ENCODE data around the gene KCNK16.

KCNK16 gene

GRCh38 chr6:39353698-39354315 is 31.3 kb upstream of the KCNK16 start:
- TF ChIP-seq ZFP3 (CRISPR knock-in tag; IDR thresholded peaks at IDR 0.05) (no peak), BACH2 (CRISPR knock-in tag; IDR thresholded peaks at IDR 0.05; ENCODE audit: borderline replicate concordance) (no peak), ZC3H10 (CRISPR knock-in tag; IDR thresholded peaks at IDR 0.05) (no peak), TSHZ2 (CRISPR knock-in tag; IDR thresholded peaks at IDR 0.05) (no peak), PATZ1 (CRISPR knock-in tag; IDR thresholded peaks at IDR 0.05; ENCODE audit: borderline replicate concordance) (no peak), TCF4 (CRISPR knock-in tag; IDR thresholded peaks at IDR 0.05; ENCODE audit: borderline replicate concordance) (no peak), TOX (CRISPR knock-in tag; IDR thresholded peaks at IDR 0.05; ENCODE audit: borderline replicate concordance) (no peak), SNAI2 (CRISPR knock-in tag; IDR thresholded peaks at IDR 0.05) (no peak), OSR1 (CRISPR knock-in tag; IDR thresholded peaks at IDR 0.05) (no peak), ZNF8 (CRISPR knock-in tag; IDR thresholded peaks at IDR 0.05) (no peak), ISL1 (CRISPR knock-in tag; IDR thresholded peaks at IDR 0.05) (no peak), CSDC2 (CRISPR knock-in tag; IDR thresholded peaks at IDR 0.05) (no peak), ZFP30 (CRISPR knock-in tag; IDR thresholded peaks at IDR 0.05) (no peak), ZNF565 (CRISPR knock-in tag; conservative IDR thresholded peaks at IDR 0.05; ENCODE audit: low read depth) (no peak), PPARA (CRISPR knock-in tag; IDR thresholded peaks at IDR 0.05; ENCODE audit: borderline replicate concordance) (no peak)
- TF ChIP-seq, protein P1, sequence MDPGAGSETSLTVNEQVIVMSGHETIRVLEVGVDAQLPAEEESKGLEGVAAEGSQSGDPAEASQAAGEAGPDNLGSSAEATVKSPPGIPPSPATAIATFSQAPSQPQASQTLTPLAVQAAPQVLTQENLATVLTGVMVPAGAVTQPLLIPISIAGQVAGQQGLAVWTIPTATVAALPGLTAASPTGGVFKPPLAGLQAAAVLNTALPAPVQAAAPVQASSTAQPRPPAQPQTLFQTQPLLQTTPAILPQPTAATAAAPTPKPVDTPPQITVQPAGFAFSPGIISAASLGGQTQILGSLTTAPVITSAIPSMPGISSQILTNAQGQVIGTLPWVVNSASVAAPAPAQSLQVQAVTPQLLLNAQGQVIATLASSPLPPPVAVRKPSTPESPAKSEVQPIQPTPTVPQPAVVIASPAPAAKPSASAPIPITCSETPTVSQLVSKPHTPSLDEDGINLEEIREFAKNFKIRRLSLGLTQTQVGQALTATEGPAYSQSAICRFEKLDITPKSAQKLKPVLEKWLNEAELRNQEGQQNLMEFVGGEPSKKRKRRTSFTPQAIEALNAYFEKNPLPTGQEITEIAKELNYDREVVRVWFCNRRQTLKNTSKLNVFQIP (CRISPR knock-in tag; IDR thresholded peaks at IDR 0.05; ENCODE audit: borderline replicate concordance, low read depth) = no peak
- TF ChIP-seq, protein P2, sequence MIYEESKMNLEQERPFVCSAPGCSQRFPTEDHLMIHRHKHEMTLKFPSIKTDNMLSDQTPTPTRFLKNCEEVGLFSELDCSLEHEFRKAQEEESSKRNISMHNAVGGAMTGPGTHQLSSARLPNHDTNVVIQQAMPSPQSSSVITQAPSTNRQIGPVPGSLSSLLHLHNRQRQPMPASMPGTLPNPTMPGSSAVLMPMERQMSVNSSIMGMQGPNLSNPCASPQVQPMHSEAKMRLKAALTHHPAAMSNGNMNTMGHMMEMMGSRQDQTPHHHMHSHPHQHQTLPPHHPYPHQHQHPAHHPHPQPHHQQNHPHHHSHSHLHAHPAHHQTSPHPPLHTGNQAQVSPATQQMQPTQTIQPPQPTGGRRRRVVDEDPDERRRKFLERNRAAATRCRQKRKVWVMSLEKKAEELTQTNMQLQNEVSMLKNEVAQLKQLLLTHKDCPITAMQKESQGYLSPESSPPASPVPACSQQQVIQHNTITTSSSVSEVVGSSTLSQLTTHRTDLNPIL (CRISPR knock-in tag; IDR thresholded peaks at IDR 0.05; ENCODE audit: low read depth) = no peak

GRCh38 chr6:39350723-39351505 is 28.4 kb upstream of the KCNK16 start:
- ATAC-seq = no peak
- no peak for TF ChIP-seq PATZ1 (CRISPR knock-in tag; IDR thresholded peaks at IDR 0.05; ENCODE audit: borderline replicate concordance)
- TF ChIP-seq ESRRG (CRISPR knock-in tag; IDR thresholded peaks at IDR 0.05) = no peak
- no peak for TF ChIP-seq PPARA (CRISPR knock-in tag; IDR thresholded peaks at IDR 0.05; ENCODE audit: borderline replicate concordance)
- TF ChIP-seq, protein P1 (CRISPR knock-in tag; IDR thresholded peaks at IDR 0.05; ENCODE audit: borderline replicate concordance, low read depth) = no peak
- TF ChIP-seq SNAI2 (CRISPR knock-in tag; IDR thresholded peaks at IDR 0.05) = no peak

More at GRCh38 chr6:39353698-39354315, 31.3 kb upstream of the KCNK16 start:
- ATAC-seq = no peak

Data from SK-N-SH treated with all-trans-retinoic acid at 6 μM for 48 hours (cell line).